AG04450 (cell line): ENCODE results near the gene IRF1. TPM values are rescaled to one million over a fixed set of nuclear protein-coding genes. Genes with fewer than 3 reads are reported as not detected.

ENCODE experiments used
- CTCF ChIA-PET: fragments of 300-600, 350-600 bp; formaldehyde crosslinking; extraction: SDS; loops from one replicate; lab custom pipeline; 2022; ENCODE audit warnings: antibody characterized with exemption, inconsistent platforms; lab: Charles Lee
- POLR2A ChIA-PET: fragments of 350-600 bp; formaldehyde crosslinking; extraction: SDS; loops from one replicate; lab custom pipeline; 2021; ENCODE audit warnings: antibody characterized with exemption, inconsistent platforms; lab: Yijun Ruan, JAX
- DNase-seq: peaks from one replicate; pipeline ENCODE4 v3.0.0-alpha.2; 2011; ENCODE audit warnings: low read depth, low spot score
- H3K27ac ChIP-seq: one replicate; pipeline ENCODE4 v1.5.1; 2012; ENCODE audit warnings: low read depth, low read length, control low read depth
- H3K27me3 ChIP-seq: one replicate; pipeline ENCODE4 v1.6.0; 2012; ENCODE audit warnings: low read length; ENCODE audit not compliant: control insufficient read depth, insufficient read depth
- H3K4me3 ChIP-seq: 2 replicates; pipeline ENCODE4 v1.5.1; 2011; ENCODE audit warnings: mild to moderate bottlenecking, low read depth, low read length, control low read depth
- H3K9me3 ChIP-seq: 2 replicates; pipeline ENCODE4 v1.5.1; 2012; ENCODE audit warnings: low read length; ENCODE audit not compliant: control insufficient read depth, insufficient read depth
- polyA plus RNA-seq: library from polyadenylated mRNA; depleted of rRNA; stranded (reverse); fragments of >200 nt; gene quantifications from 2 replicates; pipeline ENCODE4 v1.2.3, GENCODE V29; 2011
- TF ChIP-seq, protein P1 (sequence below): IDR thresholded peaks from 2 replicates; pipeline ENCODE4 v1.5.1; 2011; ENCODE audit warnings: low read depth, low read length, control low read depth, inconsistent platforms

Gene IRF1
- polyA plus RNA-seq, 1 experiment, result 22.6 TPM

- ChIA-PET POLR2A (no interaction called here), CTCF (interaction anchor here (1.8 kb wide), 1 partner anchor 17 kb away, joined by 5 read pairs; the partner anchor contains the start of gene IRF1)
- H3K27me3 ChIP-seq, result no peaks in the 10 kb centered on the region
- peaks cover 6% of the 10 kb centered on the region; the same call in 1 of the 2 replicates for H3K9me3 ChIP-seq
- H3K27ac ChIP-seq, result no peak overlapping the region
- TF ChIP-seq, protein P1, sequence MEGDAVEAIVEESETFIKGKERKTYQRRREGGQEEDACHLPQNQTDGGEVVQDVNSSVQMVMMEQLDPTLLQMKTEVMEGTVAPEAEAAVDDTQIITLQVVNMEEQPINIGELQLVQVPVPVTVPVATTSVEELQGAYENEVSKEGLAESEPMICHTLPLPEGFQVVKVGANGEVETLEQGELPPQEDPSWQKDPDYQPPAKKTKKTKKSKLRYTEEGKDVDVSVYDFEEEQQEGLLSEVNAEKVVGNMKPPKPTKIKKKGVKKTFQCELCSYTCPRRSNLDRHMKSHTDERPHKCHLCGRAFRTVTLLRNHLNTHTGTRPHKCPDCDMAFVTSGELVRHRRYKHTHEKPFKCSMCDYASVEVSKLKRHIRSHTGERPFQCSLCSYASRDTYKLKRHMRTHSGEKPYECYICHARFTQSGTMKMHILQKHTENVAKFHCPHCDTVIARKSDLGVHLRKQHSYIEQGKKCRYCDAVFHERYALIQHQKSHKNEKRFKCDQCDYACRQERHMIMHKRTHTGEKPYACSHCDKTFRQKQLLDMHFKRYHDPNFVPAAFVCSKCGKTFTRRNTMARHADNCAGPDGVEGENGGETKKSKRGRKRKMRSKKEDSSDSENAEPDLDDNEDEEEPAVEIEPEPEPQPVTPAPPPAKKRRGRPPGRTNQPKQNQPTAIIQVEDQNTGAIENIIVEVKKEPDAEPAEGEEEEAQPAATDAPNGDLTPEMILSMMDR, result no peak
- DNase-seq, result no peak
- H3K4me3 ChIP-seq, result no peak overlapping the region
Measured at GRCh38 chr5:132473668-132474067, 16.9 kb downstream of the IRF1 start.

- Histone ChIP-seq H3K4me3 (no peak overlapping the region), H3K9me3 (peaks cover 6% of the 10 kb centered on the region; the same call in 1 of the 2 replicates), H3K27me3 (no peaks in the 10 kb centered on the region), H3K27ac (no peak overlapping the region)
- DNase-seq, result no peak
- ChIA-PET CTCF (interaction anchor here (0.6 to 1.8 kb wide), 2 partner anchors 16 to 17 kb away, joined by 5 to 14 read pairs; partner anchors contain the start of gene IRF1), POLR2A (interaction anchor here (1.3 kb wide), 1 partner anchor 18 kb away, joined by 3 read pairs; the partner anchor contains the start of gene IRF1)
- TF ChIP-seq, protein P1, result no peak
Measured at GRCh38 chr5:132473019-132473531, 17.5 kb downstream of the IRF1 start.

- POLR2A ChIA-PET, result interaction anchor here (0.6 to 1.3 kb wide), 4 partner anchors 13 to 550 kb away, joined by 3 to 6 read pairs (median 4); partner anchors contain the start of gene IRF1
- CTCF ChIA-PET, result no interaction called here
- DNase-seq, result no peak
- peaks cover 6% of the 10 kb centered on the region; the same call in 1 of the 2 replicates for H3K9me3 ChIP-seq
- TF ChIP-seq, protein P1, result no peak
- H3K27ac ChIP-seq, result no peak overlapping the region
- no peak overlapping the region for H3K4me3 ChIP-seq
- no peaks in the 10 kb centered on the region for H3K27me3 ChIP-seq
Measured at GRCh38 chr5:132472431-132472830, 18.1 kb downstream of the IRF1 start.

DNA sequence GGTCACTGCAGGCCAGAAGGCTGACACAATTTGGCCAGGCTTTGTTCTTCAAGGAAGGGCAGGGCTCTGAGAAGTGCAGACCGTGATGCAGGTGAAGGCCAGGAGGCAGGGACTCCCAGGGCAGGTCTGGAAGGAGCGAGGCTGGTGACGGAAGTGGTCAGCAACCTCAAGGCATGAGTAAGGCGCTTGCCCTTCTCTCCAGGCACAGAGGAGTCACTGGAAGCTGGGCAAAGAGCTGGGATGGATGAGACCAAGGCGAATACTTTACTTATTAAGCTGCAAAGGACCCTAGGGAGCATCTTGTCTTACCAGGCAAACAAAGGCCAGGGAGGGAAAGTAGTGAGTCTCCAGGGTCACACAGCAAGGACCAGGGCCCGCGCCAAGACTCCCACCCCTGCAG is 18.6 kb downstream of the IRF1 start:
- H3K27me3 ChIP-seq, result no peaks in the 10 kb centered on the region
- ChIA-PET POLR2A (interaction anchor here (0.6 to 1.3 kb wide), 4 partner anchors 13 to 551 kb away, joined by 3 to 6 read pairs (median 4); partner anchors contain the start of gene IRF1), CTCF (no interaction called here)
- no peak overlapping the region for H3K27ac ChIP-seq
- no peak overlapping the region for H3K4me3 ChIP-seq
- peaks cover 6% of the 10 kb centered on the region; the same call in 1 of the 2 replicates for H3K9me3 ChIP-seq
- no peak for DNase-seq
- TF ChIP-seq, protein P1, result no peak
